Neural cell (in vitro differentiated cells): ENCODE measurements around the gene DGKB. TPM values are rescaled to one million over a fixed set of nuclear protein-coding genes. Genes with fewer than 3 reads are reported as not detected.
"Not testable (repeated sequence)": the region's sequence is repeated elsewhere in the genome, so short reads cannot be mapped to it uniquely, and the experiment has no call there.

ENCODE experiments used
- H2AFZ ChIP-seq: fragments of 200-600, 300-800 bp; sonication (generic), shearing (Covaris generic); 2 replicates; pipeline ENCODE4 v1.6.0; 2014; ENCODE audit warnings: low read depth, mild to moderate bottlenecking, antibody characterized with exemption, low read length, moderate library complexity
- H3F3A ChIP-seq: fragments of 200-600 bp; shearing (Covaris generic); 2 replicates; pipeline ENCODE4 v1.6.1; 2016; ENCODE audit warnings: mild to moderate bottlenecking, moderate library complexity, mixed read lengths, antibody characterized with exemption, low read length; ENCODE audit not compliant: insufficient read depth, poor library complexity, severe bottlenecking
- H3K27ac ChIP-seq: fragments of 200-600, 300-800 bp; sonication (generic), shearing (Covaris generic); 2 replicates; pipeline ENCODE4 v1.5.1; 2014; ENCODE audit warnings: mild to moderate bottlenecking, low read length, moderate library complexity
- H3K27me3 ChIP-seq: fragments of 300-800, 200-600 bp; sonication (generic), shearing (Covaris generic); 2 replicates; pipeline ENCODE4 v1.6.0; 2014; ENCODE audit warnings: mild to moderate bottlenecking, low read depth, low read length, moderate library complexity; ENCODE audit not compliant: insufficient read depth
- H3K36me3 ChIP-seq: fragments of 300-800, 200-600 bp; sonication (generic), shearing (Covaris generic); 2 replicates; pipeline ENCODE4 v1.5.1; 2014; ENCODE audit warnings: mild to moderate bottlenecking, antibody characterized with exemption, low read length, moderate library complexity; ENCODE audit not compliant: insufficient read depth
- H3K4me2 ChIP-seq: fragments of 300-800, 200-600 bp; sonication (generic), shearing (Covaris generic); 2 replicates; pipeline ENCODE4 v1.6.0; 2014; ENCODE audit warnings: mild to moderate bottlenecking, low read length
- H3K4me3 ChIP-seq: fragments of 300-800, 200-600 bp; sonication (generic), shearing (Covaris generic); 2 replicates; pipeline ENCODE4 v1.5.1; 2014; ENCODE audit warnings: mild to moderate bottlenecking, low read length, moderate library complexity
- H3K79me2 ChIP-seq: fragments of 200-600 bp; shearing (Covaris generic); replicated peaks from 2 replicates; pipeline ENCODE4 v1.6.0; 2014; ENCODE audit warnings: mild to moderate bottlenecking, low read length, moderate library complexity; ENCODE audit not compliant: insufficient read depth
- H3K9ac ChIP-seq: fragments of 300-800, 200-600 bp; sonication (generic), shearing (Covaris generic); 2 replicates; pipeline ENCODE4 v1.6.1; 2016; ENCODE audit warnings: mild to moderate bottlenecking, low read length, mixed read lengths
- H3K9me2 ChIP-seq: fragments of 200-600 bp; shearing (Covaris generic); 2 replicates; pipeline ENCODE4 v1.6.1; 2016; ENCODE audit warnings: mild to moderate bottlenecking, low read length, mixed read lengths; ENCODE audit not compliant: insufficient read depth
- H3K9me3 ChIP-seq: fragments of 200-600, 300-800 bp; sonication (generic), shearing (Covaris generic); 2 replicates; pipeline ENCODE4 v1.6.1; 2016; ENCODE audit warnings: mild to moderate bottlenecking, mixed run types, low read length, moderate library complexity, mixed read lengths
- H4K20me1 ChIP-seq: fragments of 200-600 bp; shearing (Covaris generic); 2 replicates; pipeline ENCODE4 v1.6.1; 2016; ENCODE audit warnings: mild to moderate bottlenecking, mixed run types; ENCODE audit not compliant: insufficient read depth
- MXI1 ChIP-seq: fragments of 450-650 bp; conservative IDR thresholded peaks from 2 replicates; pipeline ENCODE4 v1.6.1; 2014; ENCODE audit warnings: antibody characterized with exemption, mild to moderate bottlenecking; ENCODE audit not compliant: poor library complexity, severe bottlenecking
- POLR2AphosphoS5 ChIP-seq: IDR thresholded peaks from 2 replicates; pipeline ENCODE4 v1.6.1; 2012
- RAD21 ChIP-seq: fragments of 450-650 bp; conservative IDR thresholded peaks from 2 replicates; pipeline ENCODE4 v1.6.1; 2014; ENCODE audit warnings: antibody characterized with exemption, mild to moderate bottlenecking, moderate library complexity
- REST ChIP-seq: IDR thresholded peaks from 2 replicates; pipeline ENCODE4 v1.6.1; 2012; ENCODE audit warnings: borderline replicate concordance
- TAF1 ChIP-seq: IDR thresholded peaks from 2 replicates; pipeline ENCODE4 v1.6.1; 2012; ENCODE audit warnings: low read depth
- polyA plus RNA-seq: library from polyadenylated mRNA; depleted of rRNA; stranded (reverse); fragments of >200 nt; gene quantifications from 2 replicates; pipeline ENCODE4 v1.2.3, GENCODE V29; 2014

DGKB gene
- polyA plus RNA-seq, 1 donor from 2014 or later, result 0.20 TPM

- no peaks in the 10 kb centered on the region for H3K79me2 ChIP-seq
These were observed 615.2 kb downstream of the DGKB start for GRCh38 chr7:14287398-14287797.

GRCh38 chr7:14286036-14286435, 616.5 kb downstream of the DGKB start:
- Histone ChIP-seq H3K27ac (no peak overlapping the region), H3F3A (no peaks in the 10 kb centered on the region), H3K36me3 (no peaks in the 10 kb centered on the region), H3K9me3 (no peaks in the 10 kb centered on the region), H3K9ac (no peak overlapping the region), H3K79me2 (no peaks in the 10 kb centered on the region), H3K4me2 (no peak overlapping the region), H2AFZ (no peak overlapping the region), H3K27me3 (no peaks in the 10 kb centered on the region), H3K4me3 (no peak overlapping the region), H4K20me1 (no peaks in the 10 kb centered on the region), H3K9me2 (no peaks in the 10 kb centered on the region)
- no peak for TF ChIP-seq TAF1
- no peak for TF ChIP-seq POLR2AphosphoS5

More at GRCh38 chr7:14287398-14287797, 615.2 kb downstream of the DGKB start:
- Histone ChIP-seq H3K9me3 (no peaks in the 10 kb centered on the region), H3K27ac (no peak overlapping the region), H3K27me3 (no peaks in the 10 kb centered on the region), H3K36me3 (no peaks in the 10 kb centered on the region), H2AFZ (no peak overlapping the region), H3K9me2 (no peaks in the 10 kb centered on the region), H3K4me2 (no peak overlapping the region), H3K4me3 (no peak overlapping the region), H3F3A (no peaks in the 10 kb centered on the region), H3K9ac (no peak overlapping the region), H4K20me1 (no peaks in the 10 kb centered on the region)
- TF ChIP-seq RAD21, result no peak
- no peak for TF ChIP-seq TAF1

- H2AFZ ChIP-seq, H3K4me3 ChIP-seq, H3K9me3 ChIP-seq, H4K20me1 ChIP-seq, H3K27me3 ChIP-seq, H3F3A ChIP-seq, H3K27ac ChIP-seq, H3K36me3 ChIP-seq, H3K9ac ChIP-seq, H3K4me2 ChIP-seq, H3K9me2 ChIP-seq, H3K79me2 ChIP-seq: not testable (repeated sequence)
These were observed 623.3 kb downstream of the DGKB start for GRCh38 chr7:14279065-14279871.

- Histone ChIP-seq H3K27me3 (no peaks in the 10 kb centered on the region), H3K36me3 (no peaks in the 10 kb centered on the region), H3F3A (no peaks in the 10 kb centered on the region)
These were observed 627.2 kb downstream of the DGKB start for GRCh38 chr7:14275356-14275755.

More at GRCh38 chr7:14275356-14275755, 627.2 kb downstream of the DGKB start:
- TF ChIP-seq TAF1, result no peak
- no peak for TF ChIP-seq RAD21
- no peak for TF ChIP-seq POLR2AphosphoS5
- no peak for TF ChIP-seq REST
- no peak for TF ChIP-seq MXI1
- no peaks in the 10 kb centered on the region for H3K9me3 ChIP-seq
- no peak overlapping the region for H3K4me2 ChIP-seq
- H3K79me2 ChIP-seq, result no peaks in the 10 kb centered on the region
- no peak overlapping the region for H2AFZ ChIP-seq
- H3K27ac ChIP-seq, result no peak overlapping the region
- H3K9me2 ChIP-seq, result no peaks in the 10 kb centered on the region
- no peak overlapping the region for H3K9ac ChIP-seq
- no peak overlapping the region for H3K4me3 ChIP-seq
- H4K20me1 ChIP-seq, result no peaks in the 10 kb centered on the region
